Measurements from ENCODE around the gene TBX10.

The TBX10 gene

GRCh38 chr11:67611704-67612587 lies 27.6 kb downstream of the TBX10 start:
- no peak overlapping the region for H3K4me3 ChIP-seq (ENCODE audit: low read length)
- H3K4me1 ChIP-seq (ENCODE audit: control insufficient read depth, low read length), result peaks cover 52% of the 10 kb centered on the region
- no peaks in the 10 kb centered on the region for H3K9me2 ChIP-seq (replicated peaks; ENCODE audit: control insufficient read depth, low read length)
- H3K27me3 ChIP-seq (ENCODE audit: control insufficient read depth, low read length), result peaks cover 2% of the 10 kb centered on the region
- H3F3A ChIP-seq (ENCODE audit: control insufficient read depth, insufficient read depth), result peaks cover under 1% of the 10 kb centered on the region
- no peak overlapping the region for H3K27ac ChIP-seq (ENCODE audit: low read depth, low read length)
- H4K20me1 ChIP-seq (ENCODE audit: control insufficient read depth, insufficient read depth, low read depth, low read length), result no peaks in the 10 kb centered on the region
- TF ChIP-seq EZH2phosphoT487 (IDR thresholded peaks at IDR 0.05; ENCODE audit: borderline replicate concordance, low read length), result no peak
- TF ChIP-seq CTCF (IDR thresholded peaks at IDR 0.05; ENCODE audit: low read depth, low read length, poor library complexity, severe bottlenecking), result no peak
- H3K9me3 ChIP-seq (ENCODE audit: control insufficient read depth, insufficient read depth, low read length), result no peaks in the 10 kb centered on the region
- H3K4me2 ChIP-seq (ENCODE audit: low read length), result no peak overlapping the region
- peaks cover 52% of the 10 kb centered on the region for H3K36me3 ChIP-seq (ENCODE audit: control insufficient read depth, low read length)
- H3K79me2 ChIP-seq (ENCODE audit: control insufficient read depth, low read length), result peaks cover 23% of the 10 kb centered on the region

GRCh38 chr11:67611165-67611564 lies 28.4 kb downstream of the TBX10 start:
- Histone ChIP-seq H4K20me1 (ENCODE audit: control insufficient read depth, insufficient read depth, low read depth, low read length) (no peaks in the 10 kb centered on the region), H3K36me3 (ENCODE audit: control insufficient read depth, low read length) (peaks cover 52% of the 10 kb centered on the region), H3K27me3 (ENCODE audit: control insufficient read depth, low read length) (no peaks in the 10 kb centered on the region; the same call in 1 of the 2 replicates), H3F3A (ENCODE audit: control insufficient read depth, insufficient read depth) (no peaks in the 10 kb centered on the region; the same call in 1 of the 2 replicates), H3K27ac (ENCODE audit: low read depth, low read length) (no peak overlapping the region), H3K4me1 (ENCODE audit: control insufficient read depth, low read length) (peaks cover 52% of the 10 kb centered on the region), H3K9me3 (ENCODE audit: control insufficient read depth, insufficient read depth, low read length) (no peaks in the 10 kb centered on the region), H3K9me2 (replicated peaks; ENCODE audit: control insufficient read depth, low read length) (no peaks in the 10 kb centered on the region), H3K4me2 (ENCODE audit: low read length) (no peak overlapping the region), H3K4me3 (ENCODE audit: low read length) (no peak overlapping the region), H3K79me2 (ENCODE audit: control insufficient read depth, low read length) (peaks cover 25% of the 10 kb centered on the region)
- TF ChIP-seq CTCF (IDR thresholded peaks at IDR 0.05; ENCODE audit: low read depth, low read length, poor library complexity, severe bottlenecking), result no peak
- no peak for TF ChIP-seq EZH2phosphoT487 (IDR thresholded peaks at IDR 0.05; ENCODE audit: borderline replicate concordance, low read length)

- H3K36me3 ChIP-seq (ENCODE audit: control insufficient read depth, low read length), result peaks cover 52% of the 10 kb centered on the region
- no peak overlapping the region for H3K4me3 ChIP-seq (ENCODE audit: low read length)
Observed at GRCh38 chr11:67610302-67610868, 29.2 kb downstream of the TBX10 start.

More at GRCh38 chr11:67610302-67610868, 29.2 kb downstream of the TBX10 start:
- no peaks in the 10 kb centered on the region for H3K27me3 ChIP-seq (ENCODE audit: control insufficient read depth, low read length)
- peaks cover 49% of the 10 kb centered on the region for H3K4me1 ChIP-seq (ENCODE audit: control insufficient read depth, low read length)
- TF ChIP-seq CTCF (IDR thresholded peaks at IDR 0.05; ENCODE audit: low read depth, low read length, poor library complexity, severe bottlenecking) (no peak), EZH2phosphoT487 (IDR thresholded peaks at IDR 0.05; ENCODE audit: borderline replicate concordance, low read length) (no peak)
- no peaks in the 10 kb centered on the region; the same call in 1 of the 2 replicates for H3F3A ChIP-seq (ENCODE audit: control insufficient read depth, insufficient read depth)
- H3K79me2 ChIP-seq (ENCODE audit: control insufficient read depth, low read length), result peaks cover 25% of the 10 kb centered on the region
- H4K20me1 ChIP-seq (ENCODE audit: control insufficient read depth, insufficient read depth, low read depth, low read length), result no peaks in the 10 kb centered on the region
- no peaks in the 10 kb centered on the region for H3K9me2 ChIP-seq (replicated peaks; ENCODE audit: control insufficient read depth, low read length)
- no peak overlapping the region for H3K27ac ChIP-seq (ENCODE audit: low read depth, low read length)
- no peak overlapping the region for H3K4me2 ChIP-seq (ENCODE audit: low read length)
- H3K9me3 ChIP-seq (ENCODE audit: control insufficient read depth, insufficient read depth, low read length), result no peaks in the 10 kb centered on the region
